ENCODE measurements around the gene TEKT4.
"Not testable (repeated sequence)": the region's sequence is repeated elsewhere in the genome, so short reads cannot be mapped to it uniquely, and the experiment has no call there.

The TEKT4 gene

DNA sequence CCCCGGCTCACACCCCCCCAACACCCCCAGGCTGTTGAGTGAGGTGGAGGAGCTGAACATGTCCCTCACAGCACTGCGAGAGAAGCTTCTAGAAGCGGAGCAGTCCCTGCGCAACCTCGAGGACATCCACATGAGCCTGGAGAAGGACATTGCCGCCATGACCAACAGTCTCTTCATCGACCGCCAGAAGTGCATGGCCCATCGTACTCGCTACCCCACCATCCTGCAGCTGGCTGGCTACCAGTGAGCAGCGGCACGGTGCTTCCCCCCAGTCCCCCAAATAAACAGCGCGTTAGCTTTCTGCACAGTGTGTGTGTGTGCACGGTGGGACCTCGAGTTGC lies 5.3 kb downstream of the TEKT4 start:
- no peak for DNase-seq

DNA sequence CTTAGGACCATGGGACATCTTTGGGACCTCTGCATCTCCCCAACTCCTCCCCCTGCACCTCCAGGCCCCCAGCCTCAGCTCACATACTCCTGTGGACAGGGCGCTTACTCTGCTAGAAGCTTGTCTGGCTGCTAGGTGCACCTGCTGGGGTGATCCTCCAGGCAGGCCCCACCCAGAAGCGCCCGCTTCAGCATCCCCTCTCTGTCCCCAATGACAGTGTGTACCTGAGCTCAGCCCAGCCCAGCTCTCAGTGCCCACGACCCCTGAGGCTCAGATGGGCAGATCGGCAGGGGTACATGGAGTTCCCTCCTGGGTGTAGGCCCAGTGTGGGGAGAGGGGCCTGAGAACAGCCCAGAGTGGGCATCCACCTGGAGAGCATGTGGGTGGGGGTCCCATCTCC lies 5.9 kb downstream of the TEKT4 start:
- DNase-seq, result no peak

DNA sequence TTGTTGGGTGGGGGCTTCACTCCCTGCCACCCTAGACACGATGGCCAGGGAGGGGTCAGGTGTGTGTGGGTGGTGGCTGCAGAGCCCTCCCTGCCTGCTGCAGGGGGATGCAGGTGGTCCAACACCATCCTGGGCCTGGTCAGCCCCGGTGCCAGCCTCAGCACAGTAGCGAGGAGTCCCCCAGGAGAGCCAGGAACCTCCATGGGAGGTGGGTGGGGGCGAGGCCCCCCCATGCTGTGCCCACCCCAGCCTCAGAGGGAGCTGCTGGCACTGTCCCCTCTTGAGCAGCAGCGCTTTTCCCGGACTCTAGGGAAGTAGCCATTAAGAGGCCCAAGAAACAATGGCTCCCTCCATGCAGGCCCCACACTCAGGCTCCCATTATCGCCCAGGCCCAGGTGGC lies 7.3 kb downstream of the TEKT4 start:
- not testable (repeated sequence) for DNase-seq

DNA sequence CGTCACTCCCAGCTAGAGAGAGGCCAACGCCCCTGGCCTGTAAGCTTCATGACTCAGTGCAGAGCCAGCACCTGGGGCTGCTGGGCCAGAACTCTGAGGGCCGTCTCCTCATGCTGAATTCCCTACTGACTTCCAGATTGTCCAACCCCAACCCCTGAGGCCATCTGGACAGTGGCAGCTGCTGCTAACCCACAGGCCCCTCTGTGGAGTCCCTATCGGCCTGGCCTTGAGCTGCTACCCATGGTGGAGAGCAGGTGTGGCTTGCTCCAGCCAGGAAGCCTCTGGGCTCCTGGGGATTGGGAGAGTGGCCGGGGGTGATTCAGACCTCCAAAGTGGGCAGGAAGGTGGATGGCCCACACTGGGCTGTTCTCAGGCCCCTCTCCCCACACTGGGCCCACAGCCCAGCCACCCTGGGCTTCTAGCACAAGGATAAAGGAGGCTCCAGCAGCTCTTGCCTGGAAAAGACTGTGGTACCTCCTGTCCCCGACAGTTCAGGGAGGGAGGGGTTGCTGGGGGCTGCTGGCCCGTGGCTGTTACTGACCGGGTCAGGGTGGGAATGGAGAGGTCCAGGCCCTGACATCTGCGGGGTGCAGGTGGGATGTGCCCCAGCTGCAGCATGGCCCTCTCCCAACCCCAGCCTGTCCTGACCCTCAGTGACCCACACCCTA lies 8.2 kb downstream of the TEKT4 start:
- no peak for DNase-seq

DNA sequence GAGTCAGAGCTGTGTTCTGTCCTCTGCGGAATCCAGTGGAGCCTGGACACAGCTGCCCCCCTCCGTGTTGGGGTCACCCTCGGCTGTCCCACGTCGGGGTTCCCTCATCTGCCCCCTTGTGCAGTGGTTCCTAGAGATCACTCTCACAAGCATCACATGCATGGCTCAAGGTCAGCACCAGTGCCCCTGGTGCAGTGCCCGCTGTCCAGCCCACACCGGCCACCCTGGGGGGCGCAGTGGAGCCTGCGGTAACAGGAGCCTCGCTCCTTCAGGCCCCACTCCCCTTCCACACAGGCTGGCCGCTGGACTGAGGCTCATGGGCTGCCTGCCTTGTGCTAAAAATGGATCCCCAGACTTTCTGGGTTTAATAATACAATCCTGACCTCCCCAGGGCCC lies 8.8 kb downstream of the TEKT4 start:
- DNase-seq, result no peak

DNA sequence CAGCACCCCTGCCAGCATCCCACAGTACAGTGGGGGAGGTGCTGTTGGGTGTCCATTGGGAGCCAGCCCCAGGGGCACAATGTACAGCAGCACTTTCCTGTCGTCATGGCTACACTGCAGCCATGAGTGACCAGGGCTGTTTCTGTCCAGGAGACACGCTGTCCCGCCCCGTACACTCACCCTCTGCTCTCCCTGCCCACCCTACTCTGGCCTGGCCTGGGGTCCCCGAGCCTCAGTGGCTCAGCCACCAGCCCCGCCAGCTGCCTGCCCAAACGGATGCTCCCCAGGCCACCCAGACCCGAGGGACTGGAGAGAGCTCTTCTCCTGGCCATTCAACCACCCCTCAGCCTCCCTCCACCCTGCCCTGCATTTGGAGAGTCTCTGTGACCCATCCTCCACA lies 9.3 kb downstream of the TEKT4 start:
- no peak for DNase-seq

DNA sequence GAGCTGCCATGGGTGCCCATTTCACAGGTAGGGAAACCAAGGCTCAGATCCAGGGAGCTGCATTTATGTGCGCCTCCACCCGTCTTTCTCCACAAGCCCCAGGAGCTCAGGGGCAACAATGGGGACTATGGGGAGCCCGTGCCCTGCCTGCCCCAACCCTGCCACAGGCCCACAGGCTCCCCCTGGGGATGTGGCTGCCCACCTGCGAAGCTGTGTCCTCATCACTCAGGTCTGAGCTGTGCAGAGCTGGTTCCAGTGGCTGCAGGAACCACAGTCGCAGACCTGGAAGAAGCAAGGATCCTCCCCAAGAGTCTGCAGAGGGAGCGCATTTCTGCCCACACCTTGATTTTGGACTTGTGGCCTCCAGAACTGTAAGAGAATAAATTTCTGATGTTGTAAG lies 9.8 kb downstream of the TEKT4 start:
- DNase-seq, result no peak

DNA sequence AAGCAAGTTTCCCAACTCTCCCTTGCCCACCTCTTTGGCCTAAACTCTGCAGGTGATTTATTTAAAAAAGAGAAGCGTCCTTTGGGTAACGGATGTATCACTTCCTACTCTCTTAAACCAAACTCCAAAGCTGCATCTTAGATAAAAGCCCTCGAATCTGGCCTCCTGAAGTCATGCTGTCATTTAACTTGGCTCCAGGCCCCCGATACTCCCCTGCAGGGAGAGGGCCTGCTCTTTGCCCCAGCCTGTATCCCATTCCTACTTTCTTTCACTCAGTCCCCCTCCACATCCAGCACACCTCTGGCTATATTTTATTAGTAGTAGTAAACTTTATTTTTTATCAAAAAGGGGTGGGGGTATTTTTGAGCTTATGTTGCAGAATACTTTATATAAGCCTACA lies 19.0 kb downstream of the TEKT4 start:
- no peak for DNase-seq

DNA sequence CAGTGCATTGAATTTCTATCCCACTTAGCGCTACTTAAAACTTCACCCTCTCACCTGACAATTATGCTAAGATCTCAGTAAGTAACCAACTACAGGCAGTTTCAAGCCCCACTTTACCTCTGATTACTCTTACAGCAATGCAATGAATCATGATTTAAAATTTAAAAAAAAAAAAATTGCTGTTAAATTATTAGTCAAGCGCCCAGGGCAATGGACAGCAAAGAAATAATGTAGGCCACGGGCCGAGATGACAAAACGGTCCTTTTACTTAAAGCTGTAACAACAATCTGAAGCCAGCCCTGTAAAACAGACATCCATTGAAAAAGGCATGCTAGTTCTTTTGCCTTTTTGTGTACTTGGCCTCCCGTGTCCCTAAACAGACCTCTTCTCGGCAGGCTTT lies 24.0 kb downstream of the TEKT4 start:
- not testable (repeated sequence) for DNase-seq

DNA sequence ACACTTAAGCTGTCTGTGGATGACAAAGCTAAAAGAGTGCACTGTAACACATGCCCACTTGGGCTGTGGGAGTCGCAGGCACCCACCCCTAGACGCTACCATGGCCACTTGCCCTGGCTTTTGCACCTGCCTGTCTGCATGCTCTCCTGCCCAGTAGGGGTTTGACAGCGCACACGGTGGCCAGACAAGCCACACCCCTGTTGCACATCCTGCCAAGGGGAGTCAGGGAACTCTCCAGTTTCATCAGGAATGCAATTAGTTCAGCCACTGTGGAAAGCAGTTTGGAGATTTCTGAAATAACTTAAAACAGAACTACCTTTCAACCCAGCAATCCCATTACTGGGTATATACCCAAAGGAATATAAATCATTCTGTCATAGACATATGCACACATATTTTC lies 35.7 kb downstream of the TEKT4 start:
- DNase-seq, result not testable (repeated sequence)

DNA sequence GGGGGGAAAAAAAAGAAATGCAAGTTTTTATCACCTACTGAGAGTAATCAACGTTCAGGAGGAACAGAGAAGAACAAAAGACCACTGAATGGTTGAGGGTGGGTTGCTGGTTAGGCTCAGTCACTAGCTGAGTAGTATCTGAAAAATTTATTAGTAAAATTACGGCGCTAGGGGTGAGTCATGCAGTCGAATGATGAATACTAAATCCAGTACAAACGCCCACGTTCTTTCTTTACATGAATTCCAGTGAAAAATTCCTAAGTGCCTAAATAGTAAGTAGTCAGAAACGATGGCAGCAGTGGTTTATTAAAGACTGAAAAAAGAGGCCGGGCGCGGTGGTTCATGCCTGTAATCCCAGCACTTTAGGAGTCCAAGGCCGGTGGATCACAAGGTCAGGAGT lies 52.0 kb downstream of the TEKT4 start:
- DNase-seq, result no peak

DNA sequence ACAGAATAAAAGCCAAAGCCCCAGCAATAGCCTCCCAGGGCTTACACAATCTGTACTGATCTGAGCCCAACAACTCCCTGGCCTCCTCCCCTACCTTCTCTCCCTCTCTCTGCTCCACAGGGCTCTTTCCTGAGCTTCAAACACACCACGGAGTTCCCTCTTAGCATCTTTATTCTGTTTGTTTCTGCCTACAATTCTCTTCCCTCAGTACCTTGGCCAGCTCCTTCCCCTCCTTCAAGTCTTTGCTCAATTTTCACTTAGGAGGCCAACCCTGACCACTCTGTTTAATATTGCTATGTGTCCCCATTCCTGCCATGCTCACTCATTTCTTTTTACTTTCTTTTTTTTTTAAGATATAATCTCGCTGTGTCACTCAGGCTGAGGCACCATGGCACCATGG lies 53.8 kb downstream of the TEKT4 start:
- DNase-seq, result not testable (repeated sequence)
